ENCODE measurements around the gene TMEM143.

GRCh38 chr19:48348737-48349136, 15.0 kb downstream of the TMEM143 start:
- no peak for TF ChIP-seq POLR2A (IDR thresholded peaks at IDR 0.05)
- no peak for TF ChIP-seq CTCF (IDR thresholded peaks at IDR 0.05)

All from esophagus squamous epithelium (tissue), 4 donors.